HG02970 (cell line): ENCODE results near the gene NHSL2.

ENCODE experiments used
- ATAC-seq: cut with Tn5 transposase; IDR thresholded peaks from one replicate; pipeline ENCODE4 v1.9.1; 2021; ENCODE audit warnings: mild to moderate bottlenecking, moderate library complexity, moderate number of reproducible peaks; ENCODE audit not compliant: unreplicated experiment, low FRiP score

NHSL2 gene

DNA sequence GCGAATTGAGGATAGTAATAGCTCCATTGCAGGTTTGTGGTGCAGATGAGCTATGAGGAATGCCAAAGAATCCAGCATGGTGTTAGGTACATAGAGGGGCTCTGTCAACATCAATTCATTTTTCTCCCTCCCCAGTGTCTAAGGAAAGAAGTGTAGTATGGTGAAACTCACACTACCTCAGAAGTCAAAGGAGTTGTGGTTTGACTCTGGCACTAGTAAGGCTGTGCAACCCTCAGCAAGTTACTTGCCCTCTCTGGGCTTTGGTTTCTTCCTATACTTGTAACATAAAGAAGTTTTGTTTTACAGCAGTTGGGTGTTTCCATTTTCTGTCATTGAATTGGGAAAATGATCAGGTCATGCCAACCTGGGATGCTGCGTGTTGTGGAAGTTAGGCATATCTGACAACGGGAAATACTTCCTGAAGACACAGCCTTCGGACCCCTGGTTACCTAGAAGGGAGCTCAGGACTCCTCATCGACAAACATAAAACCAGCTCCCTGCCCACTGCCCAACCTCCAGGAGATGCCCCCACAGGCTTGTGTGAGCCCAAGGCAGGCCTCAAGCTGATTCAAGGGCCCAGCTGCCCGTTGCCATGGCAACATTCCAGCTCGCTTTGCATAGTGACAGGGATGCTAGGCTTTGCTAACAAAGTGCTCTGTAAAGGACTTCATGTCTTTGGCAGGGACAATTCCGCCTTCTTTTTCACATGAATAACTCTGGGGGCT is 149.7 kb downstream of the NHSL2 start:
- ATAC-seq = no peak

- ATAC-seq = no peak
These were observed 150.4 kb downstream of the NHSL2 start for GRCh38 chrX:72060921-72061490.

DNA sequence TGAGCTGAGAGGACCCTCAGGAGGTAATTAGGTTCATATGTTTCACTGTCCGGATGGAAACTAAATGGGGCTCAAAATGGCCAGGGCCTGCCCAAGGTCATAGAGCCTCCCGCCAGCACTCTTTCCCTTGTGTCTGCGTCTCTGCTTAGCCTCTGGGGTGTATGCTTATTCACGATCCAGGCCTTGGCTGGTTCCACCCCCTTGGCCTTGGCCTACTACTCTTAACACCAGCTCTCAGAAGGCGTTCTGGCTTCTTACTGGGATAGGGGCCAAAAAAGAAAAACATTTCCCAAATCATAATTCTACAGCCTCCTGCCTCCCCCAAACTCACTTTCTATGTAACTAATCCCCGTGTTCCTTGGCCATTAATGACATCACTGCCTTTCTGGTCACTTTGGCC is 152.3 kb downstream of the NHSL2 start:
- no peak for ATAC-seq

DNA sequence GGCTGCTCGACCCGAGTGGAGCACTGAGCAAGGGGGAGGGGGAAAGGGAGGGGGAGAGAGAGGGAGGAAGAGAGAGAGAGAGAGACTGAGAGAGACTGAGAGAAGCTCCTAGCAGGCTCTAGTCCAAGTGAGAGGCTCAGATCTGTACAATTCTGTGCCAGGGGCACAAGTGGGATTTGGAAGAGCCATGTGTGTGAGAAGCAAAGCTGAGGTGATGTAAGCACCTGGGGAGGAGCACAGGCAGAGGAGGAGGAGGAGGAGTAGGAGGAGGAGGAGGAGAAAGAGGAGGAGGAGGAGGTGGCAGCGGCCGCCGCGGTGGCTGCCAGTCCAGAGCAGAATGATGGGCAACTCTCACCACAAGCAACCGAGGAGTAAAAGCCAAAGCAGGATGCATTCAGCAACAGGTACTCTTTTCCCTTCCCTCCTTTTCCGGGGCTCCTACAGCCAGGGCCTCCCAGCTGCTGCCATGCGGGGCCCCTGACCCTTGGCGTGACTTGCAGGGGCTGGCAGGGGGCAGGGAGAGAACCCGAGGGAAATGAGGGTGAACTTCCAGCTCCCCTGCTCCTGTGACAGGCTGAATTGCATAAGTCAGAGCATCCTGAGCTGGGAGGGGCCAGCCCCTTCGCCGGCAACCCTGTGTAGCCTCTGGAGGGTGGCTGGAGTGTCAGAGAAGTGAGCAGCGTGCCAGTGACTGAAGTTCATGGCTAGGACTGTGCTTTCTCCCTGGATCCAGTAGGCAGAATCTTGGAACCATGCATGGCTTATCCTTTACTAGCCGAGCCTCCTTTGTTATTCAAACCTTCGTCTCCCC is 158.9 kb downstream of the NHSL2 start:
- no peak for ATAC-seq

GRCh38 chrX:72071213-72071612 is 160.6 kb downstream of the NHSL2 start:
- no peak for ATAC-seq

- no peak for ATAC-seq
These were observed 163.0 kb downstream of the NHSL2 start for GRCh38 chrX:72073633-72074032.

- no peak for ATAC-seq
These were observed 167.8 kb downstream of the NHSL2 start for GRCh38 chrX:72078411-72078810.

DNA sequence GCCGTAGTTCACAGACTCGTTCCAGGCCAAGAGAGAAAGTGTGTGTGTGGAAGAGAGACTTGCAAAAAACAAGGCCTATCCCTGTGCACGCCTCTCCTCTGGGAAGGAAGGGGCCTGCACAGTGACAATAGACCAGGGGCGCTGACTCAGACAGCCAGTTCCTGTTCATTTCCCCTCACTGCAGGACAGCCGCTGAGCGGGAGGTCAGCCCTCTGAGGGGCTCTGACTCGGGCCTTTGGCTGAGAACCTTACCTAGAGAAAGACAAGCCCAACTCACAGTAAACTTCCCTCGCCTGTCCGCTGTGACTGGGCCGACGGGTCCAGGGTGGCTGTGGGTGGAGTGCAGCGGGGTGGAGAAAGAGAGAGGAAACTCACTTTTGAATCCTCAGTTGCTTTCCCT is 169.0 kb downstream of the NHSL2 start:
- no peak for ATAC-seq

DNA sequence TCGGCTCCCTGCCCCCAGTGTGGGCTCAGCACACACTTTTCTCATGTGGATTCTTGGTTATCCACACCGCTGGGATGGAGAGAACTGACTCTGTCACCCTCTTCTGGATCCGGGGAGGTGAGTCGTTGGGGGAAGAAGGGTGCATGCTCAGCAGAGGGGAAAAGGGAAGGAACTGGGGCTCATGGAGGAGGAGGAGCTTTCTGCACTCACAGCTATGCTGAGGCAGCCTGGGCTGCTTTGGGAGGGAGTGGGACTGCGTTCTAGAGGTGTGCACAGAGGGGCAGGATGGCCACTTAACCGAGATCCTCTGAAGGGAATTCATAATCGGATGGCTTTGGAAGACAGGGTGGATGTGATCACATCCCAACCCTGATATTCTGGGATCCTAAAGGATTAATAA is 169.5 kb downstream of the NHSL2 start:
- ATAC-seq = no peak

DNA sequence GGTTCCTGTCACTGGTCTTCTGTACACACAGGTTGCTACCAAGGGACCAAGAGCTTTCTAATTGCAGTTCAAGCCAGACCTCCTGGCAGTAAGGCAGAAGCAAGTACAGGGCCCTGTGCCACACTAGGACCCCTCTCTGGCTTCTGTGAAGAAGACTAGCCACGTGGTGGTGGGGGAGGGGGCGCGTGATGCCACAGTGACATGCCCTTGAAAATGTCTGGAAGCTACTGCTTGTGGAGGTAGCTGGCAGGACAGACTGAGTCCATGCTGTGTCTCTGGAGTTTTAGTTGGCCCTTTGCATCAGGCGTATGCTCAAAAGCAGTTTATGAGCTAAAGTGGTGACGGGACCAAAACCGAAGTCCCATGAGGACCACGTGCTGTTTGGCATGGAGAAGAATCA is 170.2 kb downstream of the NHSL2 start:
- ATAC-seq = no peak

GRCh38 chrX:72081605-72082320 is 171.1 kb downstream of the NHSL2 start:
- ATAC-seq = no peak

GRCh38 chrX:72083291-72083690 is 172.6 kb downstream of the NHSL2 start:
- ATAC-seq = no peak

GRCh38 chrX:72084114-72084513 is 173.5 kb downstream of the NHSL2 start:
- no peak for ATAC-seq

DNA sequence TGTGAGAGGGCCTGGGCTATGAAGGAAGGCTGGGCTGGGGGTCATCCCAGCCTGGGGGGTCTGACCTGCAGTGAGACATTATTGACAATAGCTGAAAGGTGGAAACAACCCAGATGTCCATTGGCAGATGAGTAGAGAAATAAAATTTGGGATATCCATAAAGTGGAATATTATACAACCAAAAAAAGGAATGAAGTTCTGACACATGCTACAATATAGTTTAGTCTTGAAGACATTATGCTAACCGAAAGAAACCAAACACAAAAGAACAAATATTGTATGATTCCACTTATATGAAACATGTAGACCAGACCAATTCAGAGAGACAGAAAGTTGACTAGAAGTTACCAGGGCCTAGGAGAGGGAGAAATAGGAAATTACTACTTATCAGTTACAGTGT is 176.3 kb downstream of the NHSL2 start:
- ATAC-seq = no peak

- no peak for ATAC-seq
These were observed 178.1 kb downstream of the NHSL2 start for GRCh38 chrX:72088761-72089160.

DNA sequence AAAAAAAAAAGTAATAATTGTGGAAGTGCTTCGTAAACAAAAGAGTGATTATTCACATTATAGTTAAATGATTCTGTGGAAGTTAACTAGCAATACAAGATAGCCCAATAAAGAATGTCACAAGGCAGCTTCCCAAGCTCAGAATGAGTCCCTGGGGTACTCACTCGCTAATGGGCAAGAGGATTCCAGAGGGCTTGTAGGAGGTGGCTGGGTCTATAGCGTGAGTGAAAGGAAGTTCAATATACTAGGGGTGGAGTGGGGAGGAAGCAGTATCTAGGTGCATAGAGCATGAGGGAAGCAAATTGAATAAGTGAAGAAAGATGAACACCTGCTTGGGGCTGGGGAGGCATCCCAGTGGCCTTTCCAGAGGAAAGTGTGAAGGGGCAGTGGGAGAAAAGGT is 178.6 kb downstream of the NHSL2 start:
- no peak for ATAC-seq

GRCh38 chrX:72094894-72095293 is 184.2 kb downstream of the NHSL2 start:
- ATAC-seq = no peak

- ATAC-seq = no peak
These were observed 184.7 kb downstream of the NHSL2 start for GRCh38 chrX:72095370-72095769.

DNA sequence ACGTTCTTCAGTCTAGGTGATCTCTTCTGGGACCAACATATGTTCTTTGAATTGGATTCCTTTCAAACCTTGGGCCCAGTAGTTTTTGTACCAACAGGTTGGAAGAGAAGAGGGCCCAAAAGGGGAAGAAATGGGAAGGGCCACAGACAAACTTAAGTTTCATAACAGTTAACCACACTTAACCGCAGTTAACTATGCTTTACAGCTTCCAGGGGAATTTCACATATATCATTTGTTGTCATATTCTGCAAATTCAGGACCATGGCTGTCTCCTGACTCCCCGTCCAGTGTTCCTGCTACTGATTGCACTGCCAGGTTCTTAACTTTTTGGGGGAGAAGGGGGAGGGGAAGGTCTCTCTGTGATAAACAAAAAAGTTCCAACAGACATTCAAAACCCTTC is 186.5 kb downstream of the NHSL2 start:
- no peak for ATAC-seq

DNA sequence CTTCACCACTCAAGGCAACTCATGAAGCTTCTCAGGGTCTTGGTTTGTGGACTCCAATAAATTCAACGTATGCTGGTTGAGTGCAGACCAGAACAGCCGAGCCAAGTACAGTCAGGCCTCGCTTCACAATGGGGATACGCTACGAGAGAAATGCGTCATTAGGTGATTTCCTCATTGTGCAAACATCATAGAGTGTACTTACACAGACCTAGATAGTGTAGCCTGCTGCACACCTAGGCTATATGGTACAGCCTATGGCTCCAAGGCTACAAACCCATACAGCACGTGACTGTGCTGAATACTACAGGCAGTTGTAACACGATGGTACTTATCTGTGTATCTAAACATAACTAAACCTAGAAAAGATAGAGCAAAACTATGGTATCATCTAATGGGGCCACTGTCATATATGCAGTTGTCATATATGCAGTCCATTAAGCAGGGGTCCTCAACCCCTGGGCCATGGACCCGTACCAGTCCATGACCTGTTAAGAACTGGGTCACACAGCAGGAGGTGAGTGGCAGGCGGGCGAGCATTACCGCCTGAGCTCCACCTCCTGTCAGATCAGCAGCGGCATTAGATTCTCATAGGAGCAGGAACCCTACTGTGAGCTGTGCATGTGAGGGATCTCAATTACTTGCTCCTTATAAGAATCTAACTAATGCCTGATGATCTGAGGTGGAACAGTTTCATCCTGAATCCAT is 189.6 kb downstream of the NHSL2 start:
- ATAC-seq = no peak
